RPMI7951 (cell line): ENCODE data around the gene JARID2. TPM values are rescaled to one million over a fixed set of nuclear protein-coding genes. Genes with fewer than 3 reads are reported as not detected.

ENCODE experiments used
- DNase-seq: peaks from one replicate; pipeline ENCODE4 v3.0.0-alpha.2; 2012; ENCODE audit warnings: low read depth
- total RNA-seq: library from RNA; depleted of rRNA; stranded (reverse); fragments of >200 nt; shearing (Covaris generic); gene quantifications from 2 replicates; pipeline ENCODE4 v1.2.3, GENCODE V29; 2014

JARID2 gene
- total RNA-seq, 1 experiment from 2014 or later = 10.6 TPM

DNA sequence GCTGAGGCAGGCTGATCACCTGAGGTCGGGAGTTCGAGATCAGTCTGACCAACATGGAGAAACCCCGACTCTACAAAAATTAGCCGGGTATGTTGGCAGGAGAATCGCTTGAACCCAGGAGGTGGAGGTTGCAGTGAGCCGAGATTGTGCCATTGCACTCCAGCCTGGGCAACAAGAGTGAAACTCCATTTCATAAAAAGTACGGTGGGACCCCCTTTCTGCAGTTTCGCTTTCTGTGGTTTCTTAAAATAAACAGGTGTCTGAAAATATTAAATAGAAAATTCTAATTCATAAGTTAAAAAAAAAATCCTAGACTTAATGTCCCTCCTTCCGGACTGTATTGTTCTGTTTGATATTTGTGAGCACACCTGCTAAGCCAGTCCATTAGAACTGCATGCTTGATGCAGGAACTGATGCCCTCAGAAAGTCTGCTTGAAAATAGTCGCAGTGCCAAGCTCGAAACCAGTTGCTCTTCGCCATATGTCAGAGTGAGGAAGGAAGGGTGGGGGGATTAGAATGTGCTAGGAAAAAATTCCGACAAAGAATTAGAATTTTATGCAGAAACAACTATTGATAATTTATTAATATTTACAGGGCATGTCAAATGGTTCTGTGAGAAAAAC lies 85.9 kb downstream of the JARID2 start:
- no peak for DNase-seq

DNA sequence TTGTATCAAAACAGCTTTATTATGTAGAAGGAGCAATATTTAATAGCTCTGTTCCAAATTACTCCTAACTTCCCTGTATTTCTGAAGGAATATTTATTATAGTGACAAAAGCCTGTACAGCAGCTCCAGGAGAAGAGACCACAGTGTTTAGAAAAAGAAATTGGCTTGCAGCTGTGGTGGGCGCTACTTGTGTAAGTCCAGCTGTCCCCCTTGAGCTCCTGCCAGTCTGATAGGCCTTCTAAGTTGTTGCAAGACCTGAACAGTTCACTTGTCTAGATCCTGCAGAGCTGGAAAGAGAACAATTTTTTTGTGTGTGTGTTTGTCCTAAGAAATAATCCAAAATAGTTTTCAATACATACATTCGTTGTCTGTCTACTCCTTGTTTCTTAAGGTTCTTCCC lies 86.6 kb downstream of the JARID2 start:
- no peak for DNase-seq

DNA sequence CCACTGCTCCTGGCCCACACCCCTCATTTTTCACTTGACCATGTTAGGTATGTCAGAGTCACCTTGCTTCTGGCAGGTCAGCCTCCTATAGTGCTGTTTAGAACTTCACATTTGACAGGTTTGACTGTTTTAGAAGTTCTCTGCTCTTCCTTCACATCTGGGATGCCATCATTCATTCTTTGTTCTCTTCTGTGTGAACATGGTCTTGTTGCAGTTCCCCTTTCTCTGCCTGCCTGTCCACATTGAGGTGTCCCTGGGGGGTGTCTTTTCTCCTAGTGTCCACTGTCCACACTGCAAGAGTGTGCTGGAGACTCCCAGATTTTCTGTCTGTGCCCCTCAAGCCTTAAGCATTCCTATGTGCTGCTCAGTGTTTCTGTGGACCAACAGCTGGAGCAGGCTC lies 89.5 kb downstream of the JARID2 start:
- no peak for DNase-seq

DNA sequence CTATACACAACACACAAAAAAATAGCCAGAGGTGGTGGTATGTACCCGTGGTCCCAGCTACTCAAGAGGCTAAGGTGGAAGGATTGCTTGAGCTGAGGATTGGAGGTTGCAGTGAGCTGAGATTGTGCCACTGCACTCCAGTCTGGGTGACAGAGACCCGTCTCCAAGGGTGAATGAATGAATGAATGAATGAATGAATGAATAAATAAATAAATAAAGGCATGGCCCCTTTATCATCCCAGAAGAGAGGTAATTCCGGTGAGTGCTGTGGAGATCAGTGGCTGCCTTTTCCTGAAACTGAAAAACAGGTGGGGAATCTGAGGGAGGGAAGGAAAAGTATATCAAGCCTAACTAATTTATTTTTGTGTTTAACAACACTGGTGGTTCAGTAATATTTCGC lies 90.0 kb downstream of the JARID2 start:
- no peak for DNase-seq

DNA sequence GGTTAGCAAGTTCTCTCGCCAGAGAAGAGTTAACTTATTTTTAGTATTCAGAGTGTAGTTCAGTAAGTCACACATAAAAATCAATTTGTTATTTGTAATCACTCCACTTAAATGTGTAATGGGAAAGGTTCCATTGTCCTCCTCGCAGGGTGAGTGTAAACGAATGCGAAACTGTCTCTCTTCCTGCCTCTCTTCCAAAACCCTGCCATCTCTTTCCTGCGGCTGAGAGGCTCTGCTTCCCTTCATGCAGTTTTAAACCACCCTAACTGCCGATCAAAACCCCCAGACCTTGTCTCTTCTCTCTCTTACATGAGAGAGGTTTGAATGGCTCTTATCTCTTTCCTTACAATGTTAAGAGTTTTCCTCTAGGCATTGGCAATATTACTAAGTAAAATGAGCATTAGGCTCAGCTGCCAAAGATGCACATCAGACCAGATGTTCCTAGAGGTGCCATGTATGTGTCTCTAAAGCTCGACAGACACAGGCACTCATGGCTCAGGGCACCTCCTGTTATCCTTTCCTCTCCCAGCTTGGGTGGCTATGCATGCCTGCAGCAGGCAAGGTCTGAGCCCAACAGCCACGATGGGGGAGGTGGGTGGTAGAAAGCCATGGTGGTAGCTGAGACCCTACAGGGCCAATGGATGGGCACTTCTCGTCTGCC lies 91.2 kb downstream of the JARID2 start:
- no peak for DNase-seq

DNA sequence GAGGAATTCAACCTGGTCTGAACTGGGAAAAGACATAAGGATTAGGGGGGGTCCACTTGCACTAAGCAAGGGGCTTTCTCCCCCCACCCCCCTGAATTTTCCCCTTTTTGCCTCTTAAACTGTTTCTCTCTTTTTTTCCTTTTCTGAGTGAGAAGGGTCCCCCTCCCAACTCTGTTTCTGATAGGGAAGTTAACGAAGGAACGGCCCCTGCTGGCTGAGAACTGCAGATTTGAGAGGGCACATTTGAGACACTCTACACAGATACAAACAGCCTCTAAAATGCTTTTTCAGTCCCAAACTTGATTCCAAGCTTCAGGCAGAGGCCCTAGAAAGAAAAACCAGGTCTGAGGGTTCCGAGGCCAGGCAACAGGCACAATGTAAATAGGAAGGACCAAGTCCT lies 91.7 kb downstream of the JARID2 start:
- DNase-seq = no peak

DNA sequence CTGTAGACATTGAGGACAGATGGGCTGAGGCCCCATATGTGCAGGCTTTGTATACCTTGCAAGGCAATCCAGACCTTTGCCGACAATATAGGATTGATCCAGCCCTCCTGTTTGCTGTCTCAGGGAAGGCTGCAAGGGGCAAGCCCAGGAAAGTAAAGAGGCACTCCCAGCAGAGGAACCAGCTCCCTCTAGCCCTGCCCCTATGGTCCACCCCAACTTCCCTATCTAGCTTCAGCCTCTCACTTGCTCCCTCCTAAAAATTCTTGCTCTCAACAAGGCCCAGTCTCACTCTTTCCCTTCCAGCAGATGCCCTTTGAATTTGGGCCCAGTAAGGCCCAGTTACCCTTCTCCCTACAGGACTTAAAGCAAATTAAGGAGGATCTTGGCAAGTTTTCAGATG lies 92.6 kb downstream of the JARID2 start:
- DNase-seq = no peak

DNA sequence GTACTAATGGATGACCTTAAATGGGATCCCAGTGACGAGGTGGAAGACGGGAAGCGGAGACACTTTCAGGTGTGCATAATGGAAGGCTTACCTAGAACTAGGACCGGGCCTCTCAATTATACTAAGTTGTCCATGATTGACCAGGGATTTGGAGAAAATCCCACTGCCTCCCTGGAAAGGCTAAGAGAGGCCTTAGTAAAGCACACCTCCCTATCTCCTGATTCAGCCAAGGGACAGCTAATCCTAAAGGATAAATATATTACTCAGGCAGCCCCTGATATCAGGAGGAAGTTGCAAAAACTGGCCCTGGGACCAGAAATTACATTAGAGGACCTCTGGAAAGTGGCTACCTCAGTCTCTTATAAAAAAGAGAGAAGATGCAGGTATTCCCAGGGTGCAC lies 93.2 kb downstream of the JARID2 start:
- no peak for DNase-seq

DNA sequence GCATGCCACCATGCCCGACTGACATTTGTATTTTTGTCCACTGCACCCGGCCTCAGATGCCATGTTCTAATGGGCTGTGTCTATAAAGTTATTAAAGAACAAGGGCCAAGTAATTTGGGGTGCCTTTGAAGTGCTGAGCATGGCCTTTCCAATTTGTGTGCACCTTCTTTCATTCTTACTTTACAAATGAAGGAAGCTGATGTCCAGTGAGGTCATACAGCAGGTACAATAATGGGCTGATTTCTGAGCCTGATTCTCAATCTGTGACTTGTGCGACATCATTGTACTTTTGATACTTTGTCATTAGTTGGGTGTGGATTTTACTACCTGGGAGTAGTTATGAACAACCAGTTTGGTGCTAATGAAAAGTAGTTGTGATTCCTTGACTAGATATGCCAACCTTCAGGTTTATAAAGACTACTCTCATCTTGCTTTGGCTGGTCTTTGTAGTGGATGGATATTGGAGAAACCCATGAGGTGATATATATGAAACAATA lies 94.3 kb downstream of the JARID2 start:
- DNase-seq = no peak

DNA sequence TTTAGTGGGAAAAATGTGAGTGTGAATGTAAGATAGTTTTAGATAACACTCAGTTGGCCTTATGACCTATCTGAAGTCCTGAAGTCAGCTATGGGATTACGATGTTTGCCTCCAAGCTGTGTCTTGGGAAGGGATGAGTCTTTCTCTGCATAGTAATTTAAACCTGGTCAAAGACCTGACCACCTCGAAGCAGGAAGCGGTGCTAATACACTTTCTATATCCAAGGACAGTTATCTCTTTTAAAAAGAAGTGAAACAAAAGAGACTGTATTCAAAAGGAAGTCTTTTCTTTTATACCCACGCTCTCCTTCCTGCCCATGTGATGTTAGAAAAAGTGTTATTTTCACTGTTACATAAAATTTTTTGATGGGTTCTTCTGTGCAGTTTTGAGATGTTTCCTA lies 94.9 kb downstream of the JARID2 start:
- no peak for DNase-seq

DNA sequence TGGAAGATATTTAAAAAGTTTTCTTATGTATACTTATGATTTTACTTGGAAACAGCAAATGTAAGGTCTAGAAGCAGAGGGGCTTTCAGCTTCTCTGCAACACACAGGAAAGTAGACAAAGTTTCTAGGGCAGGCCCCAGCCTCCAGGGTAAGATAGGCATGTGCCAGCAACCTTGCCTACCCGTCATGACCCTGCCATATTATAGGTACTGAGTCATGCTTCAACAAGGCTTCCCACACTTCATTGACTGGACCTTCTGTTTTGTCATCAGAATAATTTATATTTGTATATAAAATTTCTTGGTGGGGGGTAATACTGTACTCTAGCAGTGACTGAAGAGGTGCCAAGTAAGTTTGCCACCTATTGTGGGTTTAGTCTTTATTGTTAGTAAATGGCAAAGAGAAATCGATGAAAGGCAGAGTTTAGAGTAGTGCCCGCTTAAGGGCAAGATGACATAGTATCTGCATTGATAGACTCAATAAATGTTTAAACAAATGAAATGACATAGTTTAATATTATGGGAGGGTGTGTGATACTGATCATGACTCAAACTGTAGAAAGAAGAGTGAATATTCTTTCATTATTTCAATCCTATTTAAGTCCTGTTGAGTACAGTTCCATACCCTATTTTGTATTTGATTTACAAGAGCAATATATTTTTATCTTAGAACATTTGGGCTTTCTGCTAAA lies 95.6 kb downstream of the JARID2 start:
- peak; percentile 61 for DNase-seq

DNA sequence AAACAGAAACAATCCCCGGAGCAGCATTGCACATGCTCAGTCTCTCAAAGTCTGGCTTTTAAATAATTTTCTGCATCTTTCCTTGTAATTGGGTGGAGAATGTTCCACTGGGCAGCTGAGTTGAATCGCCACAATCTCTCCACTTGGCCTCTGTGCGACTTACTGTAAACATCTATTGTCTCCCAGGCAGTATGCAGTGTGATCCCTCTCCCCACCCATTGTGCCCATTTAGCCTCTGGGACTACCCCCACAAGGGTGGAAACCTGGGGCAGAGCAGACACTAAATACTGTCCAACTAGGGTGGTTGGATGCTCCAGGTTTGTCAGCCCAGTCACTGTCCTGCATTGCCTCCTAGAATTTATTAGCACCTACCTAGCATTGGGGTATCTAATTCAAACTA lies 96.2 kb downstream of the JARID2 start:
- no peak for DNase-seq

DNA sequence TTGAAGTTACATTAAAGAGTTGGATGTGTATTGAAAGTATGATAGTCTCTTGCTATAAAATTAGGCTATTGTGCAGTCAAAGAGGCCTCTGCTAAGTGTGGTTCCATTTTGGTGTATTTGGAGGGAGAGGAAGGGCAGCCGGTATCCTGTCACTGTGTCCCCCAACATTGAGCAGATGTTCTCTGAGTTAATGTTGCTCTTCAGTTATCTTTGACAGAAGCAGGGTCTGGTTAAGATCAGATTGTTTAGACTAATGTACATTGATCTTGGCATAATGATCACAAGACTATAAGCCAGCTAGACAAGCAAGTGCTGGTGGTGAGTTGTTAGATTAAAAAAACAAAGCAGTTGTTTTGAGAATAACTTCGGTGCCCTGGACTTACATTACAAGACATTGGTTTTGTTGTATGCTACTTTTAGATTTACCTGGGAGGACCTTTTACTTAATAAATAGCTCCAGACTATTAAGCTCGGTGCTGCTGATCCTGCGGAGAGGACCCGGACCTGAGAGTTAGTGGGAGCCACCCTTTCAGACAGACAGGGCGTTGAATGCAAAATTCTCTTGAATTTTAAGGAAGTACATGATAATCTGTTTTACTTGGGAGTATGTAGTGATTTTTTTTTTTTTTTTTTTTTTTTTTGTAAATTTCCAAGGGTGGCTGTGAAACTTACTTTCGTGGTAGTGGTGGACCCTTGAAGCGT lies 97.8 kb downstream of the JARID2 start:
- DNase-seq = no peak

DNA sequence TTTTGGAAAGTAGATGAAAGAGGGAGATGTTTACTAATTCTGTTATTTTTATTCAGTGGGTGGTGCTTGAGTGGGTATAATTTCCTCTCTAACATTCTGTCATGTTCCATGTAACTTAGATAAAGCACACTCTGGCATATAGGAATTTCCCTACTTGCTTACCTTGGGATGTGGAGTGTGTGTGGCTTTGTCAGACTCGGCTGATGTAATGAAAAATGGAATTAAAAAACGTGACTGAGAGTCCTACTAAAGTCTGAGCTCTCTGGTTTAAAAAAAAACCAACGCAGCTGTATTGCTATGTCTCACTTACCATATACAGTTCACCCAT lies 98.3 kb downstream of the JARID2 start:
- DNase-seq = no peak

DNA sequence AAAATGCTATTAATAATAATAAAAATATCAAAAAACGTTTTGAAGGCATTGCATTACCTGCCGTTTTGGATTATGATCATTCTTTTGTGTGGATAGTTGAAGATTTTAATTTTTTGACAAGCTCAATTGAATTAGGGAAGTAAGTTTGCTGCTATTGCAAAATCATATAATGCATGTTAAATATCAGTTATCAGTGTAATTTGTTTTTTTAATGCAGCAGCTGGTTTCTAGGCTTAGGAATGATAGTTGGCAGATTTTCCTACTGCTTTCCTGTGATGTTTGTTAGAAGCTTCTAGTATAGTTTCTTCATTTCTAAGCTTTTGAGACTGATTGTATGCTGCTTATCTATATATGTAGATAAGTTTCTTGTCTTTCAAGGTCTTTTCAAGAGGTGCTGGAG lies 99.0 kb downstream of the JARID2 start:
- no peak for DNase-seq

DNA sequence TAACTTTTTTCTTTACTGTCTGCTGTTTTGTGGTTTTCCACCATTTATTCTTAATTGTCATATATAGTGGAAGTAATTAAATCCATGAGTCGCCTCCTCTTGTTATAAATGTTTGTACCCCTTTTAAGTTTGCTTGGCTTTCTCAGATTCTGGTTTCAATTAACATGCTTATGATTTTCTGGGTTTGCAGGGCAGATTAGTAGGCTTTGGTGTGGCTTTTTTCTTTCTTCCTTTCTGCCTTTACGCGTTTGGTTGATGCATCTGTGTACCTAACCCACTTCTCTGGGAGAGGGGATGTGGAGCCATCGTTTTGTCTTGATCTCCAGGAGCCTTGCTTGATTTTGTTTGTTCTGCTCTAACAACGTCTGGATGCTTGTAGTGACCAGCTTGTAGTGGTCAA lies 100.4 kb downstream of the JARID2 start:
- peak; percentile 34 for DNase-seq

DNA sequence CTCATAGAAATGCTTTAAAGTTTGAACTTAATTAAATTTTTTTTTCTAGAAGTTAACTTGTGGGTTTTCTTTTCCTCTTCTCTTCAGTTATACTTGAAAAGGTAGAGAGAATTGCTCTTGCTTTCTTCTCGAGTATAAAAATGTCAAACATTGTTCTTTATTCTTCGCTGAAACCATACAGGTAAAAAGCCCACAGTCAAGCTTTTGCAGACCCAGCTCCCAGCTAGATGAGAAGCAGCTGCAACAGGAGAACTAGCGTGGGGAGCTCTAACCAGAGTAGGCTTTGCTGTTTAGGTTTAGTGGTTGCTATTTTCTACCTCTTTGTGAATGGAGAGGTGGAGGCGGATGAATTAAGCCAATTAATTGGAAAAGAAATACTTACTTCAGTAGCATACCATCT lies 102.7 kb downstream of the JARID2 start:
- DNase-seq = no peak

DNA sequence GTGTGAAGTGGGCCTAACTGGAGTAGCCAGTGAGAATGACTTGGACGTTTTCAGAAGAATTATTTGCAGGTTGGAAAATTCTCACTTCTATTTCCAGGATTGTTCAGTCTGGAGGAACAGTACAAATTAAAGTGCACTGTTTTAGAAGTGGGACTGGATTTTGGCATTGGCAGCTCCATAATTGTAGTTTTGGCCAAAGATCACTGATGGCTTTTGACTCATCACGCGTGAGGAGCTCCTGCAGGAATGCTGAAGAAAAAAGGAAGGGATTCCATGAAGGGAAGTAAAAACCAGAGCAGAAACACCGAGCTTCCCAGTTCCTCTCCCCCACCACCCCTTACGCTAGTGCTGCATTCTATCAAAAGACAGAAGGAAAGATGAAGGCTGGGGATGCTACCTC lies 103.5 kb downstream of the JARID2 start:
- DNase-seq = no peak

DNA sequence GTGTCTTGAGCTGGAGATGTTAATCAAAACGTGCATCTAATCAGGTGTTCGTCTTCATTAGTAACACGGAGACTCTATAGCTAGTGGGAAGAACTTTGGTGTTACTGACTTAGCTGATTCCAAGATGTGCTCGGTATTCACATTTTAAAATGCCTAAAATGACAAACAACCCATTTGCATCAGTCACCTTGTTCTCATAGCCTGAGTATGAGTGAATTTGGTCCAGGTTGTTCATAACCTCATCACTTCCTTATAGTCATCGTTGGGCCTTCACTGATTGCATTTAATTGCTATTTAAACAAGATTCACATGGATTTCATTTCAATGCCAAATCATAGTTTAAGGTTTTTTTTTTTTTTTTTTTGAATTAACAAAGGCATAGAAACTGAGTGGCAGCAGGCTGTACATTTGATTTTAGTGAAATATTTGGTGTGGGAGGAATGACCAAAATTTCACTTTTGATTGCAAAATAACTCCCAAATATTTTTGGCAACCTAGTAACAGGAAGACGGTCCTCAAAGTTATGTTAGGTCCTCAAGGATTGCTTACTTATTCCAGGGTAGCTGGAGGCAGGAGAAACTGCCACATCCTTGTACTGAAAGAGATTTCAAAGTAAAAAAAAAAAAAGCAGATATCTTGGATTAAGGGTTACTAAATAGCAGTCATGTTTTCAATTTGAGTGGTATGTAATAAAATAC lies 104.7 kb downstream of the JARID2 start:
- DNase-seq = no peak

DNA sequence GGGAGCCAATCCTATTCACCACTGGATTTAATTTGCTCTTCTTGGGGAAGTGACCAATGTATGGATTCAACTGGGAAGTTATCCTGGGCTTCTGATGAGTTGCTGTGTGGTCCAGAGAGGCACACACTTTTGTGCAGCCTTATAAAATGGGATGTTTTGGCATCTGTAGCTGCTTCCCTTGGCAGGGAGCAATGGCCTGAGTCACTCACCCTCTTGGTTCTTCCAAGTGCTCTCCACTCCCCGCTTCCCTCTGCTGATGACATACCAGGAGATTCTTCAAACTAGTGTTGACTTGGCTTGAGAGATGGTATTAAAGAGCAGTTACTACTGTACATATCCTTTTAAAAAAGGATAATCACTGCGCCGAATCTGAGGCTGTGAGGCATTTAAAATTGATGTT lies 105.8 kb downstream of the JARID2 start:
- peak; percentile 85 for DNase-seq

DNA sequence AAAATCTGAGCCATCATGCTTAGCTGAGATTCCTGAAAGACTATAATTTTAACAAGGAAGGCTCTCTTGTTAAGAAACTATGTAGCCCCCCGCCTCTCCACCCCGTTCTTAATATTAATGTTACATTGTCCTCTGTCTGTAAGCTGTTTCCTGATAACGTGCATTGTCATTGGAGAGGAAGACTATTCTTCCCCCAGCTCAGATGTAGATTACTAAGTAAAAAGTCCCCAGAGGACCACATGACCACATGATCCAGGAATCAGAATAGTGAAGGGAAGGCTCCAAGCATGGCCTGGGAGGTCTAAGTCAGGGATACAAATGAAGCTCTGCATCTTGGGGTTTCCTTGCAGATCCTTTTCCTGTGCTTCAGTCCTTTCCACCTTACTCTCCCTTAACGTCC lies 106.4 kb downstream of the JARID2 start:
- no peak for DNase-seq

DNA sequence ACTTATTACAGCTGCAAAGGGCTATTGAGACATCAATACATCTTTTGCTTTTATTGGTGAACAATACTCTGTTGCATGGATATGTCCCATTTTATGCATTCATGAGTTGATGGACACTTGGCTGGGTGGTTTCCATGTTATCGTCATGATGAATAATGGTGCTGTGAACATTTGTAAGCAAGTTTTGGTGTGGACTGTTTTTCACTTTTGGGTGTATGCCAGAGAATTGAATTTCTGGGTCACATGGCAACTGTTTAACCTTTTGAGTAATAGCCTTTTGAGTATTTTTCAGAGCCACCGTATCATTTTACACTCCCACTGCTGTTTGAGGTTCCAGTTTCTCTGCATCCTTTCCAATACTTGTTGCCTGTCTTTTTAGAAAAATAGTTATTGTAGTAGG lies 107.0 kb downstream of the JARID2 start:
- peak; percentile 28 for DNase-seq
